ENCODE measurements around the gene KCTD5.

GRCh38 chr16:2671741-2672140 lies 10.6 kb upstream of the KCTD5 start:
- no peak for TF ChIP-seq CTCF (conservative IDR thresholded peaks at IDR 0.05)
- TF ChIP-seq EZH2 (IDR thresholded peaks at IDR 0.05; ENCODE audit: low read depth), result no peak

All from PC-9 (cell line).